ENCODE measurements around the gene MRPS33.

- TF ChIP-seq CTCF (IDR thresholded peaks at IDR 0.05 in 4 of 5, conservative IDR thresholded peaks at IDR 0.05 in 1 of 5) = no peak
- TF ChIP-seq POLR2A (IDR thresholded peaks at IDR 0.05) = no peak
Measured at GRCh38 chr7:141042222-141043193, 27.8 kb upstream of the MRPS33 start.
